ENCODE results near the gene STK24. TPM values are rescaled to one million over a fixed set of nuclear protein-coding genes. Genes with fewer than 3 reads are reported as not detected.

The STK24 gene
- total RNA-seq, 3 donors from 2014 or later = 190 to 210 (median 204) TPM

- no peaks in the 10 kb centered on the region for H3K9me3 ChIP-seq
- peaks cover 6% of the 10 kb centered on the region for H3K4me1 ChIP-seq (ENCODE audit: low read depth)
- no peak overlapping the region for H3K4me3 ChIP-seq
- DNase-seq = no peak
- H3K36me3 ChIP-seq (ENCODE audit: low read depth) = no peaks in the 10 kb centered on the region
- TF ChIP-seq CTCF (IDR thresholded peaks at IDR 0.05) = no peak
- ATAC-seq = peak; percentile 58
- intact Hi-C loops (cut with DNase I, micrococcal nuclease) = no loop called here
Measured at GRCh38 chr13:98405107-98405571, 171.8 kb downstream of the STK24 start.

GRCh38 chr13:98403076-98403475 is 173.8 kb downstream of the STK24 start:
- peaks cover 6% of the 10 kb centered on the region for H3K4me1 ChIP-seq (ENCODE audit: low read depth)
- H3K4me3 ChIP-seq = no peak overlapping the region
- TF ChIP-seq CTCF (IDR thresholded peaks at IDR 0.05) = no peak
- intact Hi-C loops (cut with DNase I, micrococcal nuclease) = no loop called here
- H3K36me3 ChIP-seq (ENCODE audit: low read depth) = no peaks in the 10 kb centered on the region
- DNase-seq (no peak), ATAC-seq (no peak)
- H3K9me3 ChIP-seq = no peaks in the 10 kb centered on the region

GRCh38 chr13:98401934-98402333 is 175.0 kb downstream of the STK24 start:
- no peak for TF ChIP-seq CTCF (IDR thresholded peaks at IDR 0.05)
- intact Hi-C loops (cut with DNase I, micrococcal nuclease) = no loop called here
- no peaks in the 10 kb centered on the region for H3K9me3 ChIP-seq
- DNase-seq = no peak
- no peak for ATAC-seq
- no peaks in the 10 kb centered on the region for H3K36me3 ChIP-seq (ENCODE audit: low read depth)
- no peak overlapping the region for H3K4me3 ChIP-seq
- H3K4me1 ChIP-seq (ENCODE audit: low read depth) = peaks cover 6% of the 10 kb centered on the region

DNA sequence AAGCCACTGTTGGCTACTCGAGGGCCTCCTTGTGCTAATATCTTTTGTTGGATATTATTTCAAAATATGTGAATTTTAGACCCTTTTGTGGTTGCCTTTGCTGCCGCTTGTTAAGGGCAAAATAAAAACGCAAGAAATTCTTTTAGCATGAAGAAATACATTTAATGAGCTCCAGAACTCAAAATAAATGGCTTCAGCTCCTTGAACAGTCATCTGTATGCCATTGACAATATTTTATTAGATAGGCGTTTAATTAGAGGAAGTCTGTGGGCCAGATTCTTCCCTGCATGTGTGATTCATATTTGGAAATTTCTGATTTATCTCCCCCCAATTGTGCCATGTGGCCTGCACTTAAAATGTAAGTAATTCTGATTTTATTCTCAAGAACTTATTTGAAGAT is 177.2 kb downstream of the STK24 start:
- ATAC-seq (no peak), DNase-seq (no peak)
- no peaks in the 10 kb centered on the region for H3K9me3 ChIP-seq
- no peaks in the 10 kb centered on the region for H3K36me3 ChIP-seq (ENCODE audit: low read depth)
- intact Hi-C loops (cut with DNase I, micrococcal nuclease) = no loop called here
- H3K4me1 ChIP-seq (ENCODE audit: low read depth) = no peaks in the 10 kb centered on the region
- TF ChIP-seq CTCF (IDR thresholded peaks at IDR 0.05) = no peak
- H3K4me3 ChIP-seq = no peak overlapping the region

GRCh38 chr13:98398581-98398980 is 178.3 kb downstream of the STK24 start:
- ATAC-seq = no peak
- H3K4me3 ChIP-seq = no peak overlapping the region
- no peaks in the 10 kb centered on the region for H3K36me3 ChIP-seq (ENCODE audit: low read depth)
- TF ChIP-seq CTCF (IDR thresholded peaks at IDR 0.05) = no peak
- intact Hi-C loops (cut with DNase I, micrococcal nuclease) = no loop called here
- no peak for DNase-seq
- H3K9me3 ChIP-seq = no peaks in the 10 kb centered on the region
- no peaks in the 10 kb centered on the region for H3K4me1 ChIP-seq (ENCODE audit: low read depth)

DNA sequence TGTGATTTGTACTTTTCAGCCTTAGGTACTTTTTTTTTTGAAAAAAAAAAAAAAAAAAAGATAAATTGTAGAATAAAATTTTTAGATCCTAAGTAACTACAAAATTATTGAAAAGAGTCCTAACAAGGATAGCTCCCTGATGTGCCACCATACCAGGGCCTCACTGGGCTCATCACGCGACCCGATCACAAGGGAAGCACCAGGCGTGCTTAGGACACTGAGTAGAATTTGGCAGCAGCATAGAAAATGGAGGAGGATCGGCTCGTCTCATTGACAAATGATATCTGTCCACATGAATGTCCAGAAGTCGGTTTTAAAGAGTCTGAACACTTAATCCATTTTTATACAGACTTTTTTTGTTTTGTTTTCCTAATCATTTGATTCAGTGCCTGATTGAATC is 179.0 kb downstream of the STK24 start:
- intact Hi-C loops (cut with DNase I, micrococcal nuclease) = no loop called here
- no peak for DNase-seq
- Histone ChIP-seq H3K36me3 (ENCODE audit: low read depth) (no peaks in the 10 kb centered on the region), H3K4me3 (no peak overlapping the region), H3K4me1 (ENCODE audit: low read depth) (no peaks in the 10 kb centered on the region), H3K9me3 (no peaks in the 10 kb centered on the region)
- TF ChIP-seq CTCF (IDR thresholded peaks at IDR 0.05) = no peak
- no peak for ATAC-seq
